Memory B cell (primary cell): ENCODE data around the gene TNS2.

Experiments used
- ATAC-seq: fragments of 150-1000 bp; cut with Tn5 transposase; 2 replicates; pipeline ENCODE4 v1.10.0; 2021; ENCODE audit warnings: low read depth, mild to moderate bottlenecking, moderate library complexity
- DNase-seq, 2 donors: peaks; one replicate each; pipeline ENCODE4 v3.0.0; 2022; ENCODE audit warnings: low spot score in 2 of 2
- H3K27ac Mint-ChIP-seq: one replicate; pipeline ENCODE4 v1.8.0; 2022; ENCODE audit warnings: mild to moderate bottlenecking, moderate library complexity, mixed read lengths
- H3K27me3 Mint-ChIP-seq: one replicate; pipeline ENCODE4 v1.8.0; 2022; ENCODE audit warnings: mixed read lengths
- H3K36me3 Mint-ChIP-seq: one replicate; pipeline ENCODE4 v1.8.0; 2022; ENCODE audit warnings: mild to moderate bottlenecking, mixed read lengths
- H3K4me1 Mint-ChIP-seq: one replicate; pipeline ENCODE4 v1.8.0; 2022; ENCODE audit warnings: mixed read lengths
- H3K4me3 Mint-ChIP-seq: one replicate; pipeline ENCODE4 v1.8.0; 2022; ENCODE audit warnings: mild to moderate bottlenecking, moderate library complexity, mixed read lengths
- H3K9me3 Mint-ChIP-seq: one replicate; pipeline ENCODE4 v1.8.0; 2022; ENCODE audit warnings: mixed read lengths

TNS2 gene

GRCh38 chr12:53065975-53066931 lies 16.4 kb downstream of the TNS2 start:
- Mint-ChIP-seq H3K4me1 (peaks cover 9% of the 10 kb centered on the region), H3K4me3 (no peak overlapping the region), H3K27me3 (no peaks in the 10 kb centered on the region), H3K9me3 (no peaks in the 10 kb centered on the region), H3K27ac (peak overlapping the region; percentile 54), H3K36me3 (peaks cover 22% of the 10 kb centered on the region)
- DNase-seq (peak; percentile 65 to 73), ATAC-seq (peak; percentile 86)

- peaks cover 29% of the 10 kb centered on the region for H3K36me3 Mint-ChIP-seq
- DNase-seq (no peak), ATAC-seq (no peak)
Observed at GRCh38 chr12:53067074-53067992, 17.5 kb downstream of the TNS2 start.

GRCh38 chr12:53067993-53068770 lies 18.3 kb downstream of the TNS2 start:
- H3K4me3 Mint-ChIP-seq, result no peak overlapping the region
- peaks cover 17% of the 10 kb centered on the region for H3K4me1 Mint-ChIP-seq
- ATAC-seq (no peak), DNase-seq (no peak)
- no peaks in the 10 kb centered on the region for H3K27me3 Mint-ChIP-seq
- no peak overlapping the region for H3K27ac Mint-ChIP-seq
- no peaks in the 10 kb centered on the region for H3K9me3 Mint-ChIP-seq
- peaks cover 32% of the 10 kb centered on the region for H3K36me3 Mint-ChIP-seq

More at GRCh38 chr12:53067074-53067992, 17.5 kb downstream of the TNS2 start:
- peaks cover 11% of the 10 kb centered on the region for H3K4me1 Mint-ChIP-seq
- H3K9me3 Mint-ChIP-seq, result no peaks in the 10 kb centered on the region
- H3K27me3 Mint-ChIP-seq, result no peaks in the 10 kb centered on the region
- no peak overlapping the region for H3K27ac Mint-ChIP-seq
- no peak overlapping the region for H3K4me3 Mint-ChIP-seq

GRCh38 chr12:53068811-53069585 lies 19.1 kb downstream of the TNS2 start:
- Mint-ChIP-seq H3K27ac (no peak overlapping the region), H3K4me1 (peaks cover 18% of the 10 kb centered on the region), H3K27me3 (no peaks in the 10 kb centered on the region), H3K9me3 (no peaks in the 10 kb centered on the region), H3K4me3 (no peak overlapping the region), H3K36me3 (peaks cover 29% of the 10 kb centered on the region)
- ATAC-seq (no peak), DNase-seq (no peak)

- DNase-seq, result no peak
- H3K9me3 Mint-ChIP-seq, result no peaks in the 10 kb centered on the region
- H3K4me1 Mint-ChIP-seq, result peaks cover 23% of the 10 kb centered on the region
- H3K4me3 Mint-ChIP-seq, result no peak overlapping the region
- H3K36me3 Mint-ChIP-seq, result peaks cover 34% of the 10 kb centered on the region
- ATAC-seq, result no peak
- no peak overlapping the region for H3K27ac Mint-ChIP-seq
- H3K27me3 Mint-ChIP-seq, result no peaks in the 10 kb centered on the region
Observed at GRCh38 chr12:53069621-53070410, 20.0 kb downstream of the TNS2 start.

GRCh38 chr12:53070877-53071492 lies 21.1 kb downstream of the TNS2 start:
- DNase-seq, result no peak
- no peaks in the 10 kb centered on the region for H3K9me3 Mint-ChIP-seq
- H3K4me3 Mint-ChIP-seq, result no peak overlapping the region
- no peak for ATAC-seq
- H3K36me3 Mint-ChIP-seq, result peaks cover 32% of the 10 kb centered on the region
- H3K27ac Mint-ChIP-seq, result no peak overlapping the region
- H3K4me1 Mint-ChIP-seq, result peaks cover 28% of the 10 kb centered on the region
- H3K27me3 Mint-ChIP-seq, result no peaks in the 10 kb centered on the region

- Mint-ChIP-seq H3K4me1 (peaks cover 28% of the 10 kb centered on the region), H3K27ac (peak overlapping the region; percentile 19), H3K9me3 (no peaks in the 10 kb centered on the region), H3K27me3 (no peaks in the 10 kb centered on the region), H3K4me3 (no peak overlapping the region), H3K36me3 (peaks cover 32% of the 10 kb centered on the region)
- no peak for DNase-seq
- ATAC-seq, result no peak
Observed at GRCh38 chr12:53071591-53072551, 22.0 kb downstream of the TNS2 start.

- Mint-ChIP-seq H3K27me3 (no peaks in the 10 kb centered on the region), H3K4me1 (peaks cover 34% of the 10 kb centered on the region), H3K27ac (no peak overlapping the region), H3K4me3 (no peak overlapping the region), H3K9me3 (no peaks in the 10 kb centered on the region), H3K36me3 (peaks cover 35% of the 10 kb centered on the region)
- no peak for DNase-seq
- no peak for ATAC-seq
Observed at GRCh38 chr12:53073881-53074280, 24.0 kb downstream of the TNS2 start.

GRCh38 chr12:53074283-53074998 lies 24.6 kb downstream of the TNS2 start:
- no peak for ATAC-seq
- no peaks in the 10 kb centered on the region for H3K27me3 Mint-ChIP-seq
- H3K27ac Mint-ChIP-seq, result no peak overlapping the region
- H3K4me1 Mint-ChIP-seq, result peaks cover 36% of the 10 kb centered on the region
- no peak overlapping the region for H3K4me3 Mint-ChIP-seq
- peaks cover 35% of the 10 kb centered on the region for H3K36me3 Mint-ChIP-seq
- no peak for DNase-seq
- H3K9me3 Mint-ChIP-seq, result no peaks in the 10 kb centered on the region

GRCh38 chr12:53074999-53075370 lies 25.1 kb downstream of the TNS2 start:
- DNase-seq (no peak), ATAC-seq (no peak)
- H3K27me3 Mint-ChIP-seq, result no peaks in the 10 kb centered on the region
- peaks cover 39% of the 10 kb centered on the region for H3K4me1 Mint-ChIP-seq
- peaks cover 35% of the 10 kb centered on the region for H3K36me3 Mint-ChIP-seq
- H3K4me3 Mint-ChIP-seq, result no peak overlapping the region
- no peaks in the 10 kb centered on the region for H3K9me3 Mint-ChIP-seq
- no peak overlapping the region for H3K27ac Mint-ChIP-seq

GRCh38 chr12:53076461-53076860 lies 26.6 kb downstream of the TNS2 start:
- no peaks in the 10 kb centered on the region for H3K9me3 Mint-ChIP-seq
- H3K36me3 Mint-ChIP-seq, result peaks cover 28% of the 10 kb centered on the region
- no peaks in the 10 kb centered on the region for H3K27me3 Mint-ChIP-seq
- H3K27ac Mint-ChIP-seq, result no peak overlapping the region
- H3K4me3 Mint-ChIP-seq, result no peak overlapping the region
- no peak for DNase-seq
- H3K4me1 Mint-ChIP-seq, result peaks cover 37% of the 10 kb centered on the region
- no peak for ATAC-seq
